NCI-H774 (cell line): ENCODE results near the gene TRIOBP.
"Not testable (repeated sequence)": the region's sequence is repeated elsewhere in the genome, so short reads cannot be mapped to it uniquely, and the experiment has no call there.

Experiments
- DNase-seq: peaks from one replicate; lab custom pipeline; 2025; lab: John Stamatoyannopoulos, UW

Gene TRIOBP

GRCh38 chr22:37694131-37694530 lies 2.7 kb upstream of the TRIOBP start:
- not testable (repeated sequence) for DNase-seq

GRCh38 chr22:37696260-37696656 lies 590 bp upstream of the TRIOBP start:
- not testable (repeated sequence) for DNase-seq

GRCh38 chr22:37697538-37697835 lies 639 bp downstream of the TRIOBP start:
- DNase-seq = no peak

- DNase-seq = no peak
These were observed 4.4 kb downstream of the TRIOBP start for GRCh38 chr22:37701141-37701786.

- DNase-seq = no peak
These were observed 7.1 kb downstream of the TRIOBP start for GRCh38 chr22:37703906-37704305.

- DNase-seq = no peak
These were observed 7.8 kb downstream of the TRIOBP start for GRCh38 chr22:37704645-37705044.

GRCh38 chr22:37705205-37705604 lies 8.4 kb downstream of the TRIOBP start:
- DNase-seq = no peak

GRCh38 chr22:37708580-37709444 lies 12.0 kb downstream of the TRIOBP start:
- no peak for DNase-seq

GRCh38 chr22:37709445-37709765 lies 12.6 kb downstream of the TRIOBP start:
- DNase-seq = no peak

- DNase-seq = no peak
These were observed 13.8 kb downstream of the TRIOBP start for GRCh38 chr22:37710675-37711074.

- DNase-seq = no peak
These were observed 14.6 kb downstream of the TRIOBP start for GRCh38 chr22:37711490-37711889.

- no peak for DNase-seq
These were observed 16.9 kb downstream of the TRIOBP start for GRCh38 chr22:37713761-37714160.

- no peak for DNase-seq
These were observed 17.8 kb downstream of the TRIOBP start for GRCh38 chr22:37714634-37715033.

- no peak for DNase-seq
These were observed 18.9 kb downstream of the TRIOBP start for GRCh38 chr22:37715760-37716159.

GRCh38 chr22:37716708-37717107 lies 19.9 kb downstream of the TRIOBP start:
- no peak for DNase-seq

- DNase-seq = not testable (repeated sequence)
These were observed 20.4 kb downstream of the TRIOBP start for GRCh38 chr22:37717235-37717634.

- not testable (repeated sequence) for DNase-seq
These were observed 21.0 kb downstream of the TRIOBP start for GRCh38 chr22:37717746-37718305.

- DNase-seq = no peak
These were observed 28.8 kb downstream of the TRIOBP start for GRCh38 chr22:37725551-37726240.

GRCh38 chr22:37726241-37726887 lies 29.5 kb downstream of the TRIOBP start:
- no peak for DNase-seq

- DNase-seq = no peak
These were observed 31.8 kb downstream of the TRIOBP start for GRCh38 chr22:37728620-37729019.

- DNase-seq = no peak
These were observed 35.1 kb downstream of the TRIOBP start for GRCh38 chr22:37731804-37732471.
